IPS-18c (cell line): ENCODE data around the gene PHF24.
"Not testable (repeated sequence)": the region's sequence is repeated elsewhere in the genome, so short reads cannot be mapped to it uniquely, and the experiment has no call there.

Experiments used
- H3K4me3 ChIP-seq: 2 replicates; pipeline ENCODE4 v1.7.0; 2013; ENCODE audit warnings: low read depth, mild to moderate bottlenecking, low read length, moderate library complexity; ENCODE audit not compliant: insufficient read depth
- H3K9me3 ChIP-seq: one replicate; pipeline ENCODE4 v1.6.1; 2013; ENCODE audit warnings: mild to moderate bottlenecking, low read length, moderate library complexity; ENCODE audit not compliant: control insufficient read depth, insufficient read depth

PHF24 gene

DNA sequence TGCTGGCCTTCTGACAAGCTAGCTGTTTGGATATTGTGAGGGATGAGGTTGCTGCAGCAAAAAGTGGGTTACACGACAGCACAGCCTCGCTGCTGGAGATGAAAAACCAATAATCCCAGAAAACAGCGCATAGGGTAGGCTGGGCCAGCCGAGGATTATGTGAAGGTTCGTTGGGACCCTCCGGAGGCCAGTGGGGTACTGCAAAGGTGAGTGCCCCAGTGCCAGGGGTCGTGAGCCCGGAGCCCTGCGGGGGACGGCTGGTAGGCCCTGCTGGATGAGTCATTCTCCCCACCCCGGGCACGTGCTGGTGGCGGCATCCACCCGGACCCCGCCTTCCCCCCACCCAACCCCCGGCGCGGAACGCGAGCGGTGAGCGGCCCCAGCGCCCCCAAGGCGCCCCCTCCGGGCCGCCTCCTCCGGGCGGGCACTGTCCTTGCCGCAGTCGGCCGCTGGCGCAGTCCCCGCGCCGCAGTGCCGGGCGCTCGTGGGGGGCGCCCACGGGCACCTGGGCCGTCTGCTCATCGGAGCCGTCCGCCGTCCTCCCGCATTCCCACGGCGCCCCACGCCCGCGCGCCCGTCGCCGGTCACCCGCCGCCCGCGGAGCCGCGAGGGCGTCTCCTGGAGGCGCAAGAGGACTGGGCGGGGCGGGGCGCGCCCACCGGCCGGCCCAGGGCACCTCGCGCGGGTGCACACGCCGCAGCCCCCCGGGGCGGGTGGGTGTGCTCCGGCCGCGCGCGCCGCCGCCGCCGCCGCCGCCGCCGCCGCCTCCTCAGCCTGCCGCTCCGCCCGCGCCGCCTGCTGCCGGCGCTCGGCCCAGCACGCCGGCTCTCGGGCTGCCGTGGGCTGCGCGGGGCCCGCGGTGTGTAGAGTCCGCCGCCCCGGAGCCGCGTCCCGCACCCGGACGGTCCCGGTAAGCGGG is at the start of gene PHF24:
Gene PHF24, plus strand, starts transcription at position 794 of the 919 bp plus-strand sequence. CDS start 13,014 bp downstream, outside the sequence.
- no peaks in the 10 kb centered on the region for H3K9me3 ChIP-seq

DNA sequence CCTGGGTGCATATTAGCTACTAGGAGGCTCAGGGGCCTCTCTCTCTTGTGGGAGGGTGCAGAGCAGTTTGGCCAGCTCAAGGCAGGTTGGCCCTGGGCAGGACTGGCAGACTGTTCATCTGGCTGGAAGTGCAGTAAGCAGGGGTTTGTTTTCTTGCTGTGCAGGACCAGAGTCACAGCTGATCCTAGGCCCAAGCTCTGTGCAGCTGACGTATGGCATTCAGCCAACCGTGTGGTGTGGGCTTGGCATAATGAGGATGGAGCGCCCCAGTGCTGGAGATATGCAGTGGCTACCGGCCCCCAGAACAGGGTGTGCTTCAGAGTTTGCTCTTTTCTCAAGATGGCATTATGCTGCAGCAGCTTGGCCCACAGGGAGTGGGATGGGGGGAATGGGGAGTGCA is 31.0 kb upstream of the PHF24 start:
- H3K9me3 ChIP-seq = no peaks in the 10 kb centered on the region
- no peak overlapping the region for H3K4me3 ChIP-seq

More for the DNA sequence above, at the start of gene PHF24:
- peak within 1 kb of the TSS; percentile 47 for H3K4me3 ChIP-seq

DNA sequence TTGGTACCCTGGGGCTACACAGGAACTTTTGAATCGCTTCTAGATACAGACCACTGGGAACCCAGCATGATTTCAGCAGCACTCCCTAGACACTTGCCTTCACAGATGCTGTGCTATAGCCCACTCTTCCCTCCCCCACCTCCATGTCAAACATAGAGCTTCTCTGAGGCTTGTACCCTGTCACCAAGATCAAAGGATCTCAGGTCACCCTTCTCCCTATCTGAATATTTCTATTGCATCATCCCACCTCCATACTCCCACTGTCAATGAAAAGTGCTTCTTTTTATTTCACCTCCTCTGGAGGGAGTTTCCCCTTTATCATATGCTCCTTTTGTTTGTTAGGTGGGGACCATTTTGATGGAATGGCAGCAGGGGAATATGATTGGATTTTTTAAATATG is 29.2 kb upstream of the PHF24 start:
- H3K9me3 ChIP-seq = no peaks in the 10 kb centered on the region
- H3K4me3 ChIP-seq = no peak overlapping the region

DNA sequence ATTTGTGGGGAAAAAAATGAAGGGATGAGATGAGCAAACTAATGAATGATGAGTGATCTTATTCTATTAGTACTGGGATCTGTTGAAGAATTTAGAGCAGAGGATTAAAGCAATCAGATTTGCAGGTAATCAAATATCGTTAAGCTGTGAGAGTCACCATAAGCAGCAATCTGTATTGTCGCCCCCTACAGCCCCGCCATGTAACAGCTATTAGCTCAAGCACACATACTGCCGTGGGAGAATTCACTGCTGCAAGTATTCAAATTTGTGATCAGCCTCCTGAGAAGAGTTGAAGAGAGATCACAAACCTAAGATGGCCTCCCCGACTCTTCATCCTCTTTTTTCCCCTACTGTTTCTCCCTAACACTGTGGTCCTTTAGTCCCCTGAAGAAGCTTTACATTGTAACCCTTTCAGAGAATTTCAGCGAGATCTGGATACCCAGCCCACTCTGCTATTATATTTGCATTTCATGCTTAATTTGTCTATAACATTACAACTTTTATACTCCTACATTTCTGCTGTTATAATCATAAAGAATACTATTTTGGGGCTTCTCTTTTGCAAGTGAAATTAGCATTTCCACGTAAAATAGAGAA is 28.5 kb upstream of the PHF24 start:
- H3K9me3 ChIP-seq = no peaks in the 10 kb centered on the region

DNA sequence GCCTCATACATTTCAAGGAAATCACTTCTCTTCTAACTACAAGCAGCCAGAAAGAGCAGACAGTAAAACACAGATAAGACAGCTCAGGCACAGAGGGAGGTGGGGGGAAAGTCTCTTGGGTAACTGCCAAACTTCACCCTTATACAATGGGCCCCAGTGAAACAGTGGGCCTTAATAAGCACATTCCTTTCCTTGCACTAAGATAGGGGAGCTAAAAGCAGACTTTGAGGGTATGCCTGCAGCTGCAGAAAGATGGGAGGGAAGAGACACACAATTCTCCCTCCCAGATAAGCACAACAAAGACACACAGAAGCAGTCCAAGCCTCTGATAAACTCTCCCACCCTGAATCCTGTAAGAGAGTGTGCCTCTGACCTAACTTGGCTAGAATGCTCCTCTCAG is 18.1 kb upstream of the PHF24 start:
- not testable (repeated sequence) for H3K4me3 ChIP-seq

More for the DNA sequence above, 28.5 kb upstream of the PHF24 start:
- no peak overlapping the region for H3K4me3 ChIP-seq

DNA sequence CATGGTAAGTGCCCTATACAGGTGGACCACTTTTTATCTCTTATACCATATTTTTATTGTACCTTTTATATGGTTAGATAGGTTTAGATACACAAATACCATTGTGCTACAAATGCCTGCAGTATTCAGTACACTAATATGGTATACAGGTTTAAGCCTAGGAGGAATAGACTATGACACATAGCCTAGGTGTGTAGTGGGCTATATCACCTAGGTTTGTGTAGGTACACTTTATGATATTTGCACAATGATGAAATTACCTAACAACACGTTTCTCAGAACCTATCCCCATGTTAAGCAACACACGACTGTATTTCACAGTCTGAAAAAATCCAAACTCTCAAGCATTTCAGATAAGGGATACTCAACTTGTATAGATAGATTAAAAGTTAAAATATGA is 9.6 kb upstream of the PHF24 start:
- Histone ChIP-seq H3K9me3 (no peaks in the 10 kb centered on the region), H3K4me3 (no peak overlapping the region)

More for the DNA sequence above, 18.1 kb upstream of the PHF24 start:
- H3K9me3 ChIP-seq = not testable (repeated sequence)

DNA sequence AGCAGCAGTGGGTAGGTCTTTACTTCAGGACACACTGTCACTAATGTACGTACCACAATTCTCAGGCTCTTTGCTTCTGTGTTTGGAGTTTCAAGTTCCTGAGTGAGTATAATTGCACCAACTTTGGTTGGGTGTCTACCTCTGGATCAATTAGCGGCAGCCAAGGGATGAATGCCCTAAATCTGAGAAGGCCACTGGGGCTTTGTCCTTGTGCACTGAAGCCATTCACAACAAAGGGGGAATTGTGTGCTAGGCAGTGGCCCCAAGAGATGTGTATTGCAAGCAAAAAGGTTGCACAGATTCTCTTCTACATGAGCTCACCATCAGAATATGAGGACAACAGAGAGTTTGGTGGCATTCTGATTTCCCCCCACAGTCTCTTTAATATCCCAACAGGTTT is 3.9 kb upstream of the PHF24 start:
- H3K9me3 ChIP-seq = no peaks in the 10 kb centered on the region

DNA sequence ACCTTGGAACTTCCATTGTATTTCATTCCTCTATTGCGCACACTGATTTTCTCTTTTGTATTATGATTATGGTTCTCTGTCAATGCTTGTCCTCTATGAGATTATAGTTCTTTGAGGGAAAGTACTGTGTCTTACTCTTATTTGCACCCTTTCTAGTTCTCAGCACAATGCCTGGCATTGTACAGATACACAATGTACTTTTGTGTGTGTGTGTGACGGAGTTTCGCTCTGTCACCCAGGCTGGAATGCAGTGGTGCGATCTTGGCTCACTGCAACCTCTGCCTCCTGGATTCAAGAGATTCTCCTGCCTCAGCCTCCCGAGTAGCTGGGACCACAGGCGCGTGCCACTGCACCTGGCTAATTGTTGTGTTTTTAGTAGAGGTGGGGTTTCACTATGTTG is 2.0 kb upstream of the PHF24 start:
- not testable (repeated sequence) for H3K9me3 ChIP-seq, H3K4me3 ChIP-seq

More for the DNA sequence above, 3.9 kb upstream of the PHF24 start:
- no peak overlapping the region for H3K4me3 ChIP-seq

- Histone ChIP-seq H3K9me3 (no peaks in the 10 kb centered on the region), H3K4me3 (no peak overlapping the region)
Measured at GRCh38 chr9:34956648-34957047, 1.4 kb upstream of the PHF24 start.

DNA sequence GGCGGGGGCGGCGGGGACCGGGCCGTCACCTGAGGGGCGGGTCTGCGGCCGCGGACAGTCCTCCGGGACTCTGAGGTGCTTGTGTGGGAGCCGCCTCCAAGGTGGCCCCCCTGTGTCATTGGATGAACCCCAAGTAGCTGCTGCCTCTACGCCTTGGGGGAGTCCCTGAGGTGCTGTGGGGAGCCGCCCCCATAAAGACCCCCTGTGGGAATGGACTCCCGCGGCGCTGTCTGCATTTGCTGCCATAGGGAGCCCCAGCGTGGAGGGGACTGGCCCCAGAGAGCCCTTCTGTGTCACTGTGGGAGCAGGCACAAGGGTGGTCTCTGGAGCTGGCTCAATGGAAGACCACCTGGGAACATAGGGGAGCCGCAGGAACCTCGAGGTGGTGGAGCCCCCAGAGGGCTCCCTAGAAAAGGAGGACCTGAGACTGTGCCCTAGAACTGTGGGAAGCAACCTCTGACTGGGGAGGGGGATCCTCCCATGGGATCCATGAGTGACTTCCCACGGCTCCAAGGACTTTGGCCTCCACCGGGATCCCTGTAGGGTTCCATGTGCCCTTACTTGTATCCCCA is 412 bp downstream of the PHF24 start:
- Histone ChIP-seq H3K4me3 (peak overlapping the region; percentile 47), H3K9me3 (no peaks in the 10 kb centered on the region)

DNA sequence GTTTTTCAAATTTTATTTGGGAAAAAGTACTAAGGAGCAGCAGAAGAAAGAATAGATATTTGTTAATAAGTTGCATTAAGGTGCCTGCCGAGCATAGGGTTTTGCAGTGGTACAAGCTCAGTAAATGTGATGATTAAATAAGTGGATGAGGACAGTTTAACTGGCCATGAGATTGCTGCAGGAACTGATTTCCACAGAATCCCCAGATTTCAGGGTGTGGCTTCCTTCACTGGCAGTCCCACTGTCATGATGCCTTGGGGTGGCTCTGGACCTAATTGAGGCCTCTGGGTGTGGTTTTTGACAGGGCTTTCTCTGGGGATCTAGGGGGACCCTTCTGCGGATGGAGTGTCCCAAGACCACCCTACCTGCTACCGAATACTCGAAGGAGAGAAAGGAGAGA is 1.4 kb downstream of the PHF24 start:
- H3K9me3 ChIP-seq = no peaks in the 10 kb centered on the region
- H3K4me3 ChIP-seq = no peak overlapping the region

DNA sequence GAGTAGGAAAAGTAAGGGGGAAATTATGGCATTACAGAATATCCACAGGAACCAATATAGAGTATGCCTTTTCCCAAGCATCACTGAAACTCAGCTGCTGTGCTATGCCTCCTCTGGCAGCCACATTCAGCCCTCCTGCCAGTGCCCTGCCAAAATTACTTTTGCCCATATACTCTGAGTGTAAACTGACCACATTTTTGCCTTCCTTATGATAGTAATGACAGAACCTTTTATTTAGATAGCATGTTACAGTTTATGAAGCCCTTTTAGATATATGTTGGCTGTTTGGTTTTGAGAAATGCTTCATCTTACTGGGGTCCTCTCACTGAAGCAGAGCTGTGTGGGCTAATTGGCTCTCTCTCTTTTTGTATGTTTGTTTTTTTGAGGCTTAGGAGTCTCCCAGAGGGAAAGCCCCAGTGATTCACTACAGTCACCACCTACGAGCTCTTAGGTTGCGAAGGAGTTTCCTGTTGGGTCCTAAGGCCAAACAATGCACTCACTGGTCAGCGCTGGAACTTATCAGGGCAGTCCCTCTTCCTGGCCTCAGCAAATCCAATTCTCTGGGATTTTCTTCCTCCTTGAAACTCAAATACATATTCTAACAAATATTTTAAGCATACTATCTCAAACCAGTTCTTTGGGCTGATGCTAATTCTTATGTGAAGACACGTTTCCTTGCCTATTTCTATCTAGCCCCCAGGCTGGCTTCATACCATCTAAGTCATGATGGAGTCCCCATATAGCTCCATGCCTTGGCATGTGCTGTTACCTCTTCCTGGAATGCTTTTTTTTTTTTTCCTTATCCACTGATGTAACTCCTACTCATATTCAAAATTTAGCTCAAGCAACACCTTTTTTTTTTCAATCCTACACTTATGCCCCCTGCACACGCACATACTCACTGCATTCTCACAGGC is 3.7 kb downstream of the PHF24 start:
- Histone ChIP-seq H3K9me3 (no peaks in the 10 kb centered on the region), H3K4me3 (no peak overlapping the region)

GRCh38 chr9:34962546-34962945 is 4.5 kb downstream of the PHF24 start:
- no peak overlapping the region for H3K4me3 ChIP-seq
- H3K9me3 ChIP-seq = no peaks in the 10 kb centered on the region

- H3K4me3 ChIP-seq = no peak overlapping the region
- H3K9me3 ChIP-seq = no peaks in the 10 kb centered on the region
Measured at GRCh38 chr9:34963552-34963951, 5.5 kb downstream of the PHF24 start.

GRCh38 chr9:34964458-34964857 is 6.4 kb downstream of the PHF24 start:
- Histone ChIP-seq H3K4me3 (no peak overlapping the region), H3K9me3 (no peaks in the 10 kb centered on the region)

GRCh38 chr9:34971146-34971811 is 13.2 kb downstream of the PHF24 start:
- Histone ChIP-seq H3K4me3 (no peak overlapping the region), H3K9me3 (no peaks in the 10 kb centered on the region)

- Histone ChIP-seq H3K4me3 (no peak overlapping the region), H3K9me3 (no peaks in the 10 kb centered on the region)
Measured at GRCh38 chr9:34974664-34975063, 16.6 kb downstream of the PHF24 start.
